ENCODE data around the gene UNC13B. TPM values are rescaled to one million over a fixed set of nuclear protein-coding genes. Genes with fewer than 3 reads are reported as not detected.

UNC13B gene
- total RNA-seq, 1 experiment from 2014 or later, result 17.6 TPM

DNA sequence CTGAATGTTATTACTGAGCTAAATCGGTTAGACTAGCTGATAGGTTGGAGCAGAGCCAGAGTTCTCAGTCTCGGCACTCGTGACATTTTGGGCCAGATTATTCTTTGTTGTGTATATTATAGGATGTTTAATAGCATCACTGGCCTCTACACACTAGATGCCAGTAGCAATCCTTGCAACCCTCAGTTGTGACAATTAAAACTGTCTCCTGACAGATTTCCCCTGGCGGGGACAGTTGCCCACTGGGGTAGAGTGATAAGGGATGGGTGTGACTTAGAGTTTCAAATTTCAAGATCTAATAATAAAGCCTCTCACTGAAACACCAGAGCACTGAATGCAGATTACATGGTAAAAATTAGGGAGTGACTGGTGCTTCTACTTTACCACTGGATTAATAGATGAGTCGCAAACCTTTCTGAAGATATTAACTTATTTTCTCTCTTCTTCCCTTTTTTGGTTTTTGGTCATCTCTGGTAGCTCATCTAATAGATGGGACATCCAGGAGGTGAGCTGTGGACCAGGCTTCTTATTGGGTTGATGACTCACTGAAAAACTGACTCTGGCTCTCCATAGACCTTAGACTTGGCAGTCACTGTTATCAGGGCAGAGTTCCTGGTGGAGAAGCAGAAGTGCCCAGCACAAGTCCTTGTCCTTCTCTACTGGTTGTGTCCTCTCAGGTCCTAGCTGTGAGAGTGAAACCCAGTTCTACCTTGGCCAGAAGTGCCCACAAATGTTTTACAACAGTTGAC lies 150.3 kb downstream of the UNC13B start:
- no peak overlapping the region for H2AFZ ChIP-seq (ENCODE audit: low read depth, low read length, poor library complexity, severe bottlenecking)
- H3K9me3 ChIP-seq (ENCODE audit: control insufficient read depth in 1 of 2, insufficient read depth in 1 of 2, low read depth in 1 of 2, low read length in 2 of 2), result no peaks in the 10 kb centered on the region
- H3K4me2 ChIP-seq (ENCODE audit: low read length), result no peak overlapping the region
- intact Hi-C loops (cut with micrococcal nuclease), result no loop called here
- no peak overlapping the region for H3K27ac ChIP-seq (ENCODE audit: low read depth, low read length)
- H4K20me1 ChIP-seq (ENCODE audit: insufficient read depth), result no peaks in the 10 kb centered on the region
- CTCF ChIA-PET, result no interaction called here
- H3K9ac ChIP-seq (ENCODE audit: low read length), result no peak overlapping the region
- H3K4me3 ChIP-seq (replicated peaks in 1 of 2; ENCODE audit: low read depth in 1 of 2, low read length in 2 of 2), result no peak overlapping the region
- H3K9me2 ChIP-seq (ENCODE audit: insufficient read depth), result no peaks in the 10 kb centered on the region
- RAD21 ChIA-PET (ENCODE audit: low non-redundant PET in 1 of 2, low total read pairs in 2 of 2, uncharacterized antibody in 2 of 2, unreplicated experiment in 2 of 2), result no interaction called here
- H3K27me3 ChIP-seq (ENCODE audit: insufficient read depth, low read length), result no peaks in the 10 kb centered on the region
- no peak for DNase-seq (ENCODE audit: low read depth, low spot score)
- H3K4me1 ChIP-seq (ENCODE audit: control insufficient read depth in 1 of 2, insufficient read depth in 2 of 2, low read length in 2 of 2), result no peaks in the 10 kb centered on the region; a peak in 1 of 4 replicates
- no peaks in the 10 kb centered on the region for H3K36me3 ChIP-seq (ENCODE audit: control insufficient read depth in 1 of 2, insufficient read depth in 2 of 2, low read length in 2 of 2)
- no peaks in the 10 kb centered on the region for H3K79me2 ChIP-seq (ENCODE audit: insufficient read depth, low read length)
- no peak for ATAC-seq
- BruUV-seq (replicated peaks), result no TSS peak
- POLR2A ChIA-PET, result no interaction called here
- TF ChIP-seq ELF1 (IDR thresholded peaks at IDR 0.05; ENCODE audit: borderline replicate concordance, low read depth) (no peak), FOSL1 (IDR thresholded peaks at IDR 0.05; ENCODE audit: low read depth) (no peak), EZH2phosphoT487 (IDR thresholded peaks at IDR 0.05; ENCODE audit: borderline replicate concordance) (no peak), ZNF274 (IDR thresholded peaks at IDR 0.05; ENCODE audit: low read depth, low read length) (no peak), CEBPB (IDR thresholded peaks at IDR 0.05; ENCODE audit: low read depth) (no peak)
- TF ChIP-seq, protein P1, sequence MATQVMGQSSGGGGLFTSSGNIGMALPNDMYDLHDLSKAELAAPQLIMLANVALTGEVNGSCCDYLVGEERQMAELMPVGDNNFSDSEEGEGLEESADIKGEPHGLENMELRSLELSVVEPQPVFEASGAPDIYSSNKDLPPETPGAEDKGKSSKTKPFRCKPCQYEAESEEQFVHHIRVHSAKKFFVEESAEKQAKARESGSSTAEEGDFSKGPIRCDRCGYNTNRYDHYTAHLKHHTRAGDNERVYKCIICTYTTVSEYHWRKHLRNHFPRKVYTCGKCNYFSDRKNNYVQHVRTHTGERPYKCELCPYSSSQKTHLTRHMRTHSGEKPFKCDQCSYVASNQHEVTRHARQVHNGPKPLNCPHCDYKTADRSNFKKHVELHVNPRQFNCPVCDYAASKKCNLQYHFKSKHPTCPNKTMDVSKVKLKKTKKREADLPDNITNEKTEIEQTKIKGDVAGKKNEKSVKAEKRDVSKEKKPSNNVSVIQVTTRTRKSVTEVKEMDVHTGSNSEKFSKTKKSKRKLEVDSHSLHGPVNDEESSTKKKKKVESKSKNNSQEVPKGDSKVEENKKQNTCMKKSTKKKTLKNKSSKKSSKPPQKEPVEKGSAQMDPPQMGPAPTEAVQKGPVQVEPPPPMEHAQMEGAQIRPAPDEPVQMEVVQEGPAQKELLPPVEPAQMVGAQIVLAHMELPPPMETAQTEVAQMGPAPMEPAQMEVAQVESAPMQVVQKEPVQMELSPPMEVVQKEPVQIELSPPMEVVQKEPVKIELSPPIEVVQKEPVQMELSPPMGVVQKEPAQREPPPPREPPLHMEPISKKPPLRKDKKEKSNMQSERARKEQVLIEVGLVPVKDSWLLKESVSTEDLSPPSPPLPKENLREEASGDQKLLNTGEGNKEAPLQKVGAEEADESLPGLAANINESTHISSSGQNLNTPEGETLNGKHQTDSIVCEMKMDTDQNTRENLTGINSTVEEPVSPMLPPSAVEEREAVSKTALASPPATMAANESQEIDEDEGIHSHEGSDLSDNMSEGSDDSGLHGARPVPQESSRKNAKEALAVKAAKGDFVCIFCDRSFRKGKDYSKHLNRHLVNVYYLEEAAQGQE (IDR thresholded peaks at IDR 0.05; ENCODE audit: low read depth), result no peak
- TF ChIP-seq, protein P2, sequence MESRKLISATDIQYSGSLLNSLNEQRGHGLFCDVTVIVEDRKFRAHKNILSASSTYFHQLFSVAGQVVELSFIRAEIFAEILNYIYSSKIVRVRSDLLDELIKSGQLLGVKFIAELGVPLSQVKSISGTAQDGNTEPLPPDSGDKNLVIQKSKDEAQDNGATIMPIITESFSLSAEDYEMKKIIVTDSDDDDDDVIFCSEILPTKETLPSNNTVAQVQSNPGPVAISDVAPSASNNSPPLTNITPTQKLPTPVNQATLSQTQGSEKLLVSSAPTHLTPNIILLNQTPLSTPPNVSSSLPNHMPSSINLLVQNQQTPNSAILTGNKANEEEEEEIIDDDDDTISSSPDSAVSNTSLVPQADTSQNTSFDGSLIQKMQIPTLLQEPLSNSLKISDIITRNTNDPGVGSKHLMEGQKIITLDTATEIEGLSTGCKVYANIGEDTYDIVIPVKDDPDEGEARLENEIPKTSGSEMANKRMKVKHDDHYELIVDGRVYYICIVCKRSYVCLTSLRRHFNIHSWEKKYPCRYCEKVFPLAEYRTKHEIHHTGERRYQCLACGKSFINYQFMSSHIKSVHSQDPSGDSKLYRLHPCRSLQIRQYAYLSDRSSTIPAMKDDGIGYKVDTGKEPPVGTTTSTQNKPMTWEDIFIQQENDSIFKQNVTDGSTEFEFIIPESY (IDR thresholded peaks at IDR 0.05; ENCODE audit: extremely low read depth, insufficient replicate concordance, low read length), result no peak
